Liver (tissue), 3 donors: ENCODE data around the gene NRSN2.

ENCODE experiments used
- ATF3 ChIP-seq: IDR thresholded peaks from 2 replicates; pipeline ENCODE4 v1.6.1; 2016; ENCODE audit warnings: antibody characterized with exemption
- CTCF ChIP-seq: fragments of 150-350 bp; IDR thresholded peaks from 2 replicates; pipeline ENCODE4 v1.5.1; 2017; ENCODE audit warnings: improper control_type of control experiment, low read depth, low read length; ENCODE audit not compliant: missing input control
- FOXA1 ChIP-seq: IDR thresholded peaks from 2 replicates; pipeline ENCODE4 v1.6.1; 2016; ENCODE audit warnings: antibody characterized with exemption
- JUND ChIP-seq, 2 donors: IDR thresholded peaks; 2 replicates each; pipeline ENCODE4 v1.6.1; 2016; ENCODE audit warnings: antibody characterized with exemption in 2 of 2
- MAX ChIP-seq: IDR thresholded peaks from 2 replicates; pipeline ENCODE4 v1.6.1; 2016; ENCODE audit warnings: antibody characterized with exemption
- NR2F2 ChIP-seq: IDR thresholded peaks from 2 replicates; pipeline ENCODE4 v1.6.1; 2016; ENCODE audit warnings: antibody characterized with exemption
- REST ChIP-seq: IDR thresholded peaks from 2 replicates; pipeline ENCODE4 v1.6.1; 2016; ENCODE audit warnings: antibody characterized with exemption, mild to moderate bottlenecking
- TAF1 ChIP-seq: conservative IDR thresholded peaks from 2 replicates; pipeline ENCODE4 v1.6.1; 2016; ENCODE audit warnings: antibody characterized with exemption, mild to moderate bottlenecking
- YY1 ChIP-seq: IDR thresholded peaks from 2 replicates; pipeline ENCODE4 v1.6.1; 2016; ENCODE audit warnings: antibody characterized with exemption, mild to moderate bottlenecking
- ZBTB33 ChIP-seq: IDR thresholded peaks from 2 replicates; pipeline ENCODE4 v1.6.1; 2016; ENCODE audit warnings: antibody characterized with exemption
- donor health status: healthy.
- donor health status: healthy.

GRCh38 chr20:297925-298775 lies 48.8 kb upstream of the NRSN2 start:
- TF ChIP-seq CTCF, result no peak
- peak; percentile 23 for TF ChIP-seq REST
- TF ChIP-seq MAX, result no peak
- no peak for TF ChIP-seq TAF1
- TF ChIP-seq FOXA1, result no peak
- peak; percentile 64 for TF ChIP-seq YY1
- no peak for TF ChIP-seq ZBTB33
- no peak for TF ChIP-seq NR2F2
- TF ChIP-seq ATF3, result no peak
- TF ChIP-seq JUND (IDR thresholded peaks at IDR 0.05), result no peak
